ENCODE measurements around the gene RNF26. TPM values are rescaled to one million over a fixed set of nuclear protein-coding genes. Genes with fewer than 3 reads are reported as not detected.

RNF26 gene
- total and polyA plus RNA-seq, 2 of the 13 experiments (the other 11 are each of a cell fraction or from before 2014, with no cell fraction given): 11.9 to 26.3 TPM

DNA sequence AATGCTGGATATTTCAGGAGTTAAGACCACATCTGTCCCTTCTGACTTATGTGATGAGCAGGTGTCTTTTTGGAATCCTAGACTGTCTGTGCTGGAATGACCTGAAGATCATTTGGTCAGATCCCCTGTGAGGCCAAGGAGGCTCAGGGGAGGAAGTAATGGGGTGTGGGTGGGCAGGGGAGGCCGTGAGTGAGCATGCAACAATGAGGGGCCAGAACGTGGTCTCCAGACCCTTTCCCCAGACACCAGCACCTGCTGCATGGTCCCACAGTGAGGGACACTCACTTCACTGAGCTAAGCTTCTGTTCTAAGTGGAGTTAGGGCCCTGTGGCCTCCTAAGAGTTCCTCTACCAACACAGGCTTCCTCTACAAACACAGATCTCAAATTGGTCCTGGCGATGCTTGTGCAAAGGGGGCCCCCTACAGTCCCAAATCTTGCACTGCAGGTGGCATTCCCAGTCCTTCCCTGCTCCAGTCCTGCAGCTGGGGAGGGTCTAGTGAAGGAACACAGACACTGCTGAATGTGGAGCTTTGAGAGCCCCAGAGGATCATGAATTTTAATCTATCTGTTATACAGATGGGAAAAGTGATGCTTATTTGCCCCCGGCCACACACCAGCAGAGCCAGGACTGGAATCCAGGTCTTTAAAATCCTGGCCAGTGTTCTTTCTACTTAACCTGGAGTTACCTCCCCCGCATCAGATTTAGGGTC is 39.7 kb downstream of the RNF26 start (continued):
- no peak for TF ChIP-seq NFIC (IDR thresholded peaks at IDR 0.05; ENCODE audit: low read length)
- no peak for TF ChIP-seq ZFP37 (CRISPR knock-in tag; IDR thresholded peaks at IDR 0.05; ENCODE audit: borderline replicate concordance)
- TF ChIP-seq ELF3 (CRISPR knock-in tag; IDR thresholded peaks at IDR 0.05): 0 out of 2 replicates have a peak, but pooled peaks have one; percentile 27

GRCh38 chr11:119374632-119375336 is 40.5 kb downstream of the RNF26 start:
- peaks cover 100% of the 10 kb centered on the region for H3K4me1 ChIP-seq (ENCODE audit: insufficient read depth, low read length)
- H3K27ac ChIP-seq (ENCODE audit: extremely low read length, insufficient read depth, low read length): peak overlapping the region; percentile 68
- peak overlapping the region; percentile 64; the same call in 1 of the 2 replicates for H3K9ac ChIP-seq (ENCODE audit: insufficient read depth, low read depth, low read length)
- BruUV-seq (replicated peaks): no TSS peak
- FAIRE-seq: no peak
- H3K79me2 ChIP-seq (ENCODE audit: insufficient read depth, low read length): peaks cover 33% of the 10 kb centered on the region
- H4K20me1 ChIP-seq (ENCODE audit: insufficient read depth, low read length): no peaks in the 10 kb centered on the region
- H3K4me3 ChIP-seq (replicated peaks in 1 of 3; ENCODE audit: insufficient read depth in 1 of 3, low read depth in 2 of 3, low read length in 3 of 3): peak overlapping the region in 1 of 3 experiments; percentile 65; a peak in 2 of 6 replicates
- intact Hi-C loops (cut with micrococcal nuclease; ENCODE audit: unreplicated experiment) (loop anchor here (1.0 to 2.0 kb wide), 2 partner anchors 36 to 170 kb away; no protein-coding TSS in a partner anchor), in situ Hi-C loops (cut with HindIII; ENCODE audit: extremely low pct_ligation_motif_present, low pct_unique_long_range_greater_than_20kb) (loop anchor here (5.0 kb wide), 2 partner anchors 37 to 98 kb away; no protein-coding TSS in a partner anchor)
- no peak for ATAC-seq
- ChIA-PET CTCF (ENCODE audit: low intra/inter-chr PET ratio, low total read pairs) (interaction anchor here (1.3 to 1.8 kb wide), 5 partner anchors 18 to 100 kb away, joined by 3 to 17 read pairs (median 5); partner anchors contain the start of gene C1QTNF5), POLR2A (interaction anchor here (0.8 to 4.4 kb wide), 11 partner anchors 7 to 206 kb away, joined by 3 to 22 read pairs (median 10); partner anchors contain the start of genes C1QTNF5, CBL, MCAM and NLRX1)
- no peak overlapping the region for H2AFZ ChIP-seq (ENCODE audit: low read length)
- H3K27me3 ChIP-seq (ENCODE audit: control insufficient read depth in 1 of 2, insufficient read depth in 2 of 2, low read length in 2 of 2): no peaks in the 10 kb centered on the region
- no peaks in the 10 kb centered on the region for H3K9me3 ChIP-seq (ENCODE audit: low read length)
- H3K4me2 ChIP-seq (ENCODE audit: low read depth, low read length): peak overlapping the region; percentile 83
- 64% methylated on average over 5 of the region's 11 CpGs for WGBS (ENCODE audit: low lambda C conversion rate)
- H3K36me3 ChIP-seq (replicated peaks in 1 of 2; ENCODE audit: control insufficient read depth in 1 of 2, insufficient read depth in 2 of 2, low read length in 2 of 2): no peaks in the 10 kb centered on the region
- TF ChIP-seq ZNF768 (CRISPR knock-in tag; IDR thresholded peaks at IDR 0.05): peak; percentile 7; the same call in 1 of the 2 replicates
- peak; percentile 63; the same call in 1 of the 2 replicates for TF ChIP-seq PRDM15 (CRISPR knock-in tag; IDR thresholded peaks at IDR 0.05)
- TF ChIP-seq NR0B2 (CRISPR knock-in tag; IDR thresholded peaks at IDR 0.05): no peak
- DNase-seq (ENCODE audit: low spot score): no peak
